SH-SY5Y (cell line): ENCODE data around the gene NKD2.

Source experiments
- GATA2 ChIP-seq: IDR thresholded peaks from 2 replicates; pipeline ENCODE4 v1.6.1; 2011; ENCODE audit warnings: mild to moderate bottlenecking, low read depth, low read length
- GATA3 ChIP-seq: IDR thresholded peaks from 2 replicates; pipeline ENCODE4 v1.6.1; 2011; ENCODE audit warnings: low read depth, mild to moderate bottlenecking, low read length, moderate library complexity

- TF ChIP-seq GATA2 (no peak), GATA3 (no peak)
Measured at GRCh38 chr5:965604-966344, 42.8 kb upstream of the NKD2 start.
